Parathyroid adenoma (tissue), 2 donors: ENCODE results near the gene CX3CL1.

Experiments
- H2AFZ ChIP-seq: fragments of 300-600 bp; sonication (generic); one replicate; pipeline ENCODE4 v1.7.0; 2017; ENCODE audit warnings: antibody characterized with exemption, mild to moderate bottlenecking
- H3K27ac ChIP-seq: fragments of 300-600 bp; sonication (generic); one replicate; pipeline ENCODE4 v1.7.0; 2017
- H3K27me3 ChIP-seq: fragments of 300-600 bp; sonication (generic); one replicate; pipeline ENCODE4 v1.7.0; 2017; ENCODE audit warnings: low read length; ENCODE audit not compliant: control insufficient read depth, insufficient read depth
- H3K36me3 ChIP-seq: fragments of 300-600 bp; sonication (generic); one replicate; pipeline ENCODE4 v1.7.0; 2017; ENCODE audit warnings: low read length; ENCODE audit not compliant: control insufficient read depth, insufficient read depth
- H3K4me1 ChIP-seq: fragments of 300-600 bp; sonication (generic); one replicate; pipeline ENCODE4 v1.7.0; 2017; ENCODE audit warnings: control low read depth
- H3K4me2 ChIP-seq: fragments of 300-600 bp; sonication (generic); one replicate; pipeline ENCODE4 v1.7.0; 2017; ENCODE audit warnings: low read length
- H3K4me3 ChIP-seq: fragments of 300-600 bp; sonication (generic); one replicate; pipeline ENCODE4 v1.7.0; 2017; ENCODE audit warnings: low read depth, low read length
- H3K79me2 ChIP-seq: fragments of 300-600 bp; sonication (generic); one replicate; pipeline ENCODE4 v1.7.0; 2017; ENCODE audit warnings: control low read depth
- H3K9ac ChIP-seq: fragments of 300-600 bp; sonication (generic); one replicate; pipeline ENCODE4 v1.7.0; 2017; ENCODE audit warnings: mild to moderate bottlenecking
- H3K9me3 ChIP-seq: fragments of 300-600 bp; sonication (generic); one replicate; pipeline ENCODE4 v1.7.0; 2017; ENCODE audit warnings: low read length; ENCODE audit not compliant: control insufficient read depth
- TF ChIP-seq, protein P1 (sequence below): fragments of 300-600 bp; sonication (generic); IDR thresholded peaks from one replicate; pipeline ENCODE4 v1.7.0; 2017; ENCODE audit warnings: antibody characterized with exemption, mild to moderate bottlenecking
- donor health status: primary hyperparathyroidism.

CX3CL1 gene

DNA sequence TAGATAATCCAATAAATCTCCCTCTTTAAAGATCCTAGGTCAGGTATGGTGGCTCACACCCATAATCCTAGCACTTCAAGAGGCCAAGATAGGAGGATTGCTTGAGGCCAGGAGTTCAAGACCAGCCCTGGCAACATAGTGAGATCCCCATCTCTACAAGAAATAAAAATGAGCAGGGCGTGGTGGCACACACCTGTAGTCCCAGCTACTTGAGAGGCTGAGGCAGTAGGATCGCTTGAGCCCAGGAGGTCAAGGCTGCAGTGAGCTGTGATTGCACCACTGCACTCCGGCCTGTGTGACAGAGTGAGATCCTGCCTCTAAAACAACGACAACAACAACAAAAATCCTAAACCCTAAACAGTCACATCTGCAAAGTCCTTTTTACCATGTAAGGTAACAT, 15.7 kb upstream of the CX3CL1 start:
- H3K27me3 ChIP-seq, result no peaks in the 10 kb centered on the region
- H2AFZ ChIP-seq, result no peak overlapping the region
- no peak overlapping the region for H3K4me2 ChIP-seq
- TF ChIP-seq, protein P1, sequence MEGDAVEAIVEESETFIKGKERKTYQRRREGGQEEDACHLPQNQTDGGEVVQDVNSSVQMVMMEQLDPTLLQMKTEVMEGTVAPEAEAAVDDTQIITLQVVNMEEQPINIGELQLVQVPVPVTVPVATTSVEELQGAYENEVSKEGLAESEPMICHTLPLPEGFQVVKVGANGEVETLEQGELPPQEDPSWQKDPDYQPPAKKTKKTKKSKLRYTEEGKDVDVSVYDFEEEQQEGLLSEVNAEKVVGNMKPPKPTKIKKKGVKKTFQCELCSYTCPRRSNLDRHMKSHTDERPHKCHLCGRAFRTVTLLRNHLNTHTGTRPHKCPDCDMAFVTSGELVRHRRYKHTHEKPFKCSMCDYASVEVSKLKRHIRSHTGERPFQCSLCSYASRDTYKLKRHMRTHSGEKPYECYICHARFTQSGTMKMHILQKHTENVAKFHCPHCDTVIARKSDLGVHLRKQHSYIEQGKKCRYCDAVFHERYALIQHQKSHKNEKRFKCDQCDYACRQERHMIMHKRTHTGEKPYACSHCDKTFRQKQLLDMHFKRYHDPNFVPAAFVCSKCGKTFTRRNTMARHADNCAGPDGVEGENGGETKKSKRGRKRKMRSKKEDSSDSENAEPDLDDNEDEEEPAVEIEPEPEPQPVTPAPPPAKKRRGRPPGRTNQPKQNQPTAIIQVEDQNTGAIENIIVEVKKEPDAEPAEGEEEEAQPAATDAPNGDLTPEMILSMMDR, result no peak
- no peaks in the 10 kb centered on the region for H3K9me3 ChIP-seq
- H3K4me3 ChIP-seq, result no peak overlapping the region
- H3K27ac ChIP-seq, result no peak overlapping the region
- H3K79me2 ChIP-seq, result no peaks in the 10 kb centered on the region
- no peaks in the 10 kb centered on the region for H3K36me3 ChIP-seq
- H3K4me1 ChIP-seq, result peaks cover 4% of the 10 kb centered on the region
- no peak overlapping the region for H3K9ac ChIP-seq

DNA sequence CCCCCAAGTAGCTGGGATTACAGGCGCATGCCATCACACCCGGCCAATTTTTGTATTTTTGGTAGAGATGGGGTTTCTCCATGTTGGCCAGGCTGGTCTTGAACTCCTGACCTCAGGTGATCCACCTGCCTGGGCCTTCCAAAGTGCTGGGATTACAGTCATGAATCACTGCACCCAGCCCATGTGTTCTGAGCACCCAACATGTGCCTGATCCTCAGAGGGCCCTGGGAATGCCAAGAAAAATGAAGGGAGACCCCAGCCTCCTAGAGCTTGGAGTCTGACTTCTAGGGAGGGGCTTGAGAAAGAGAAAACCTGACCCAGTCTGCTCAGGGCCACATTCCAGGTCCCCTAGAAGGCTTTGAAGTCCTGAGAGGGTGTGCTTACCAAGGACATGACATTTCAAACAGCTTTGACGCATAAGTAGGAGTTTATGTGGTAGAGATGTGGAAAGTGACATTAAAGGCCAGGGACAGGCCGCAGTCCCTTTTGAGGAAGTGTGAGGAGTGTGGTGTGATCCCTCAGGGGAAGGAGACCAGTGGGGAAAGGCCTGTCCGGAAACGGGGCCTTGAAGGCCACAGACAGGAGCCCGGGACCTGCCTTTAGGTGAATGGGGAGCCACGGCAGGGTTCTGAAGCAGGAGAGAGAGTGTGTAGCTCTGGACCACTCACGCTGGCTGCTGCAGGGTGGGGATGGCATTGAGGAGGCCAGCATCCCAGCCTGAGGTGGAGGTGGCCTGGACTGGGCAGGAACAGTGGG, 14.8 kb upstream of the CX3CL1 start:
- no peak overlapping the region for H3K9ac ChIP-seq
- TF ChIP-seq, protein P1, result no peak
- no peak overlapping the region for H2AFZ ChIP-seq
- H3K36me3 ChIP-seq, result no peaks in the 10 kb centered on the region
- no peak overlapping the region for H3K27ac ChIP-seq
- H3K27me3 ChIP-seq, result no peaks in the 10 kb centered on the region
- H3K4me2 ChIP-seq, result no peak overlapping the region
- no peaks in the 10 kb centered on the region for H3K9me3 ChIP-seq
- H3K4me3 ChIP-seq, result no peak overlapping the region
- no peaks in the 10 kb centered on the region for H3K79me2 ChIP-seq
- H3K4me1 ChIP-seq, result peaks cover 9% of the 10 kb centered on the region

DNA sequence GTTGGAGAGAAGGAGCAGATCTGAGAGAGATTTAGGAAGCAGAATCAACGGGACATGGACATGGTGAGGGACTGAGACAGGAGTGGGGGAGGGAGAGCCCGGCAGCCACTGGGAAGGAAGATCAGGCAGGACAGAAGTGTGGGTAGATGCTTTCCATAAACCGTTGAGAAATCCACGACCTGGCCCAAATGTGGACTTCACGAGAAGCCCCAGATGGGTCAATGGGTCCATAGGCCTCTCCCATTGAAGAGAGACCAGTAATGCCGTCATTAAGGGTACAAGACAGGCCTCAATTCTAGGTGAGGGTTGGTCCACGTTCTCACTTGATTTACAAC, 14.2 kb upstream of the CX3CL1 start:
- TF ChIP-seq, protein P1, result no peak
- no peaks in the 10 kb centered on the region for H3K36me3 ChIP-seq
- H3K79me2 ChIP-seq, result no peaks in the 10 kb centered on the region

DNA sequence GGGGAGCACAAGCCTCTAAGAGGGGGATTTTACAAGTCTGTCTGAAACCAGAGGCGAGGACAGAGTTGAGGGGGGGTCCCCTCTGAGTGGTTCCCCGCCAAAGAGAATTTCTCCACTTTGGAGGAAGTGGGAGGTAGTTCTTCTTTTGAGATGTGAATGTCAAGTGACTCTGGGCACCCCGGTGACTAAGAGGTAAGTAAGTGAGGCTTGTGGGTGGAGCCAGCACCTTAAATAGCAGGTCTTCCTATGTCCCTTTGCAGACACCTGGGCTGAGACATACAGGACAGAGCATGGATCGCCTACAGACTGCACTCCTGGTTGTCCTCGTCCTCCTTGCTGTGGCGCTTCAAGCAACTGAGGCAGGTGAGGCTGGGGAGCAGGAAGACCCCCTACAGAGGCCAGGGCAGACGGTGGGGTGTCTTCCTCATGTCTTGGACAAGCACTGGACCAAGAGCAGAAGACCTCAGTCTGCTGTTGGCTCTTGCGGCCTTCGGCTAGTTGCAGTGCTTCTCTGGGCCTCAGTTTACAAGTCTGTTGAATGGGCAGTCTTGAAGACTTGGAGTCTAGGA, 13.7 kb upstream of the CX3CL1 start, which contains the start of gene CCL22:
Gene CCL22, plus strand, starts transcription at position 257 of the 569 bp plus-strand sequence. Its CDS starts 34 bp downstream, at position 291.
- H3K9me3 ChIP-seq, result no peaks in the 10 kb centered on the region
- H3K79me2 ChIP-seq, result no peaks in the 10 kb centered on the region
- H3K27me3 ChIP-seq, result no peaks in the 10 kb centered on the region
- H3K27ac ChIP-seq, result no peak within 1 kb of the TSS
- H3K4me3 ChIP-seq, result no peak within 1 kb of the TSS
- no peak within 1 kb of the TSS for H3K4me2 ChIP-seq
- H2AFZ ChIP-seq, result no peak within 1 kb of the TSS
- H3K9ac ChIP-seq, result no peak within 1 kb of the TSS
- peaks cover 9% of the 10 kb centered on the region for H3K4me1 ChIP-seq
- TF ChIP-seq, protein P1, result no peak
- no peaks in the 10 kb centered on the region for H3K36me3 ChIP-seq

More for the DNA sequence above, 14.2 kb upstream of the CX3CL1 start:
- no peak overlapping the region for H3K4me2 ChIP-seq
- H3K9ac ChIP-seq, result no peak overlapping the region
- H3K4me3 ChIP-seq, result no peak overlapping the region
- H3K27ac ChIP-seq, result no peak overlapping the region
- peaks cover 9% of the 10 kb centered on the region for H3K4me1 ChIP-seq
- H3K9me3 ChIP-seq, result no peaks in the 10 kb centered on the region
- H3K27me3 ChIP-seq, result no peaks in the 10 kb centered on the region
- H2AFZ ChIP-seq, result no peak overlapping the region
